Measurements from ENCODE around the gene ZNF835.

DNA sequence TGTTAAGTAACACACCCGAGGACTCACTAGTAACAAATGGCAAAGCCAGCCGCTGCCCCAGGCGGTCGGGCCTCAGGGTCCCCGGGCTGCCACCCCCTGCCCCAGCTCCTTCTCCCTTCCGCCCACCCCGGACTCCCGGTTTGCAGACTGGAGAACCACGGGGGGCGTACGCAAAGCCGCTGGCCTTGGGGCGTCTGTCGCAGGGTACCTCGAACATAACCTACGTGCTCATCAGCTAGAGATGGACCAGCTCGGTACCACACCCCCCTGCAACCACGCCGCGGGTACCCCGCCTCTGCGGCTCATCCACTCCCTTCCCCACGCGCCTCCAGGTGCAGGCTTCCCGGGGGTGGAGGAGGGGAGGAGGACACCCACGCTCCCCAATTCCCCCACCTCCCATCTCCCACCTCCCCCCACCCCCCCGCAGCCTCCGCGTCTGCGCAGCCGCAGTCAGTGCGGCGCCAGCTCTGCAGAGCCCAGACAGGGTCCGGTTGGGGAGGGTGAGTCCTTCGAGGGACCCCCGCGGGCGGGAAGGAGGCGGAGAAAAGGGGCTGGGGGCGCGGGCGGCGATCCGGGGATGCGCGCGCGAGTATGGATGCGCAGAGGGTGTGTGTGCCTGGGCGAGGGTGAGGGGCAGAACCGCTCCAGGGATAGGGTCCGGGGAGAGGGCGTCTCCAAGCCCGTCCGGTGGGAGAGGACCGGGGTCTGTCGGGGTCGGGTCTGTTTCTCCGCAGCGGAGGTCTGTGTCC is 28.7 kb downstream of the ZNF835 start, which contains the start of gene SMIM17:
- TF ChIP-seq, protein P1, sequence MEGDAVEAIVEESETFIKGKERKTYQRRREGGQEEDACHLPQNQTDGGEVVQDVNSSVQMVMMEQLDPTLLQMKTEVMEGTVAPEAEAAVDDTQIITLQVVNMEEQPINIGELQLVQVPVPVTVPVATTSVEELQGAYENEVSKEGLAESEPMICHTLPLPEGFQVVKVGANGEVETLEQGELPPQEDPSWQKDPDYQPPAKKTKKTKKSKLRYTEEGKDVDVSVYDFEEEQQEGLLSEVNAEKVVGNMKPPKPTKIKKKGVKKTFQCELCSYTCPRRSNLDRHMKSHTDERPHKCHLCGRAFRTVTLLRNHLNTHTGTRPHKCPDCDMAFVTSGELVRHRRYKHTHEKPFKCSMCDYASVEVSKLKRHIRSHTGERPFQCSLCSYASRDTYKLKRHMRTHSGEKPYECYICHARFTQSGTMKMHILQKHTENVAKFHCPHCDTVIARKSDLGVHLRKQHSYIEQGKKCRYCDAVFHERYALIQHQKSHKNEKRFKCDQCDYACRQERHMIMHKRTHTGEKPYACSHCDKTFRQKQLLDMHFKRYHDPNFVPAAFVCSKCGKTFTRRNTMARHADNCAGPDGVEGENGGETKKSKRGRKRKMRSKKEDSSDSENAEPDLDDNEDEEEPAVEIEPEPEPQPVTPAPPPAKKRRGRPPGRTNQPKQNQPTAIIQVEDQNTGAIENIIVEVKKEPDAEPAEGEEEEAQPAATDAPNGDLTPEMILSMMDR (IDR thresholded peaks at IDR 0.05; ENCODE audit: poor library complexity, severe bottlenecking), result no peak
- TF ChIP-seq EZH2 (IDR thresholded peaks at IDR 0.05; ENCODE audit: borderline replicate concordance, insufficient read depth, low read length, poor library complexity, severe bottlenecking) (no peak), POLR2AphosphoS5 (IDR thresholded peaks at IDR 0.05) (no peak), RAD21 (conservative IDR thresholded peaks at IDR 0.05) (no peak), EP300 (conservative IDR thresholded peaks at IDR 0.05; ENCODE audit: poor library complexity, severe bottlenecking) (no peak), MXI1 (conservative IDR thresholded peaks at IDR 0.05; ENCODE audit: poor library complexity, severe bottlenecking) (no peak), SMC3 (conservative IDR thresholded peaks at IDR 0.05; ENCODE audit: poor library complexity) (no peak)
- TF ChIP-seq, protein P2, sequence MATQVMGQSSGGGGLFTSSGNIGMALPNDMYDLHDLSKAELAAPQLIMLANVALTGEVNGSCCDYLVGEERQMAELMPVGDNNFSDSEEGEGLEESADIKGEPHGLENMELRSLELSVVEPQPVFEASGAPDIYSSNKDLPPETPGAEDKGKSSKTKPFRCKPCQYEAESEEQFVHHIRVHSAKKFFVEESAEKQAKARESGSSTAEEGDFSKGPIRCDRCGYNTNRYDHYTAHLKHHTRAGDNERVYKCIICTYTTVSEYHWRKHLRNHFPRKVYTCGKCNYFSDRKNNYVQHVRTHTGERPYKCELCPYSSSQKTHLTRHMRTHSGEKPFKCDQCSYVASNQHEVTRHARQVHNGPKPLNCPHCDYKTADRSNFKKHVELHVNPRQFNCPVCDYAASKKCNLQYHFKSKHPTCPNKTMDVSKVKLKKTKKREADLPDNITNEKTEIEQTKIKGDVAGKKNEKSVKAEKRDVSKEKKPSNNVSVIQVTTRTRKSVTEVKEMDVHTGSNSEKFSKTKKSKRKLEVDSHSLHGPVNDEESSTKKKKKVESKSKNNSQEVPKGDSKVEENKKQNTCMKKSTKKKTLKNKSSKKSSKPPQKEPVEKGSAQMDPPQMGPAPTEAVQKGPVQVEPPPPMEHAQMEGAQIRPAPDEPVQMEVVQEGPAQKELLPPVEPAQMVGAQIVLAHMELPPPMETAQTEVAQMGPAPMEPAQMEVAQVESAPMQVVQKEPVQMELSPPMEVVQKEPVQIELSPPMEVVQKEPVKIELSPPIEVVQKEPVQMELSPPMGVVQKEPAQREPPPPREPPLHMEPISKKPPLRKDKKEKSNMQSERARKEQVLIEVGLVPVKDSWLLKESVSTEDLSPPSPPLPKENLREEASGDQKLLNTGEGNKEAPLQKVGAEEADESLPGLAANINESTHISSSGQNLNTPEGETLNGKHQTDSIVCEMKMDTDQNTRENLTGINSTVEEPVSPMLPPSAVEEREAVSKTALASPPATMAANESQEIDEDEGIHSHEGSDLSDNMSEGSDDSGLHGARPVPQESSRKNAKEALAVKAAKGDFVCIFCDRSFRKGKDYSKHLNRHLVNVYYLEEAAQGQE (IDR thresholded peaks at IDR 0.05; ENCODE audit: borderline replicate concordance), result no peak

Measured in neural cell (in vitro differentiated cells).